D721Med (cell line): ENCODE data around the gene SCUBE3.

ENCODE experiments used
- DNase-seq: peaks from one replicate; pipeline ENCODE4 v3.0.0; 2011; ENCODE audit warnings: low spot score; ENCODE audit not compliant: insufficient read length
- FAIRE-seq: peaks from 2 replicates; lab custom pipeline; 2011; peaks lifted over from hg19 to GRCh38; lab: Jason Lieb, UNC
- CTCF ChIP-seq: IDR thresholded peaks from 2 replicates; pipeline ENCODE4 v1.5.1; 2012; ENCODE audit warnings: mild to moderate bottlenecking, control low read depth; ENCODE audit not compliant: insufficient read depth; ENCODE audit errors: missing control alignments

Gene SCUBE3

DNA sequence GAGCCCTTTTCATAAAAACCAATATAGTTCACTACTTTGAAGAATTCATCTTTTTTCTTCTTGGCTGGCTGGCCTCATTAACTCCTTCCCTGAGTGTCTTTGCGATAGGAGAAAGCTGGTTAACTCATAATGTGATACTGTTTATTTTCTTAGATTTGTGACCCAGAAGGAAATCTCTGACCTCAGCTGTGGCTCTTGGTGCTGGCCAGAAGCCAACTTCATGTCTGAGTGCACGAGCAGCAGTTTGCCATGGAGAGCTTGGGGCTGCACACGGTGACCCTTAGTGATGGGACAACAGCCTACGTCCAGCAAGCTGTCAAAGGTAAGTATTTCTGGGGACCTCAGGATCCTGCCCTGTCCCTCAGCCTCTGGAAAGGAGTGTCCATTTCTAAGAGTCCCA lies 67.1 kb downstream of the SCUBE3 start:
- FAIRE-seq = no peak
- TF ChIP-seq CTCF = no peak
- DNase-seq = no peak

DNA sequence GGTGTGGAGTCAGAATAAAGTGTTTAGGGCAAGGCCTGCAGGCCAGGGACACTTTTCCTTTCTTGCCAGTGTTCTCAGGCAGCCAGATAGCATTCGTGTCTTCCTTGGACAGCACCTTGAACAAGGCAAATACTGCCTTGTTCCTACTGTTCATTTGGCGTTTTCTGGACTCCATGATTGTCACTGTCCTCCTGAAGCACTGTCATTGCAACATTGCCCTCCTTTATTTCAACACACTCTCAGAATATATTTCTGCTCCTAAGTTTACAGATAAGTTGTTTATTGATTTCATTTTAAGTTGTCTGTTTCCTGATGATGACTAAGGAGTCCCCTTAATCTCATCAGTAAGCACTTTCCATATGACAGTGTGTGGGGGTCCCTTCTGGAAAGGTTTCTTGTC lies 68.7 kb downstream of the SCUBE3 start:
- DNase-seq = no peak
- no peak for TF ChIP-seq CTCF
- no peak for FAIRE-seq

DNA sequence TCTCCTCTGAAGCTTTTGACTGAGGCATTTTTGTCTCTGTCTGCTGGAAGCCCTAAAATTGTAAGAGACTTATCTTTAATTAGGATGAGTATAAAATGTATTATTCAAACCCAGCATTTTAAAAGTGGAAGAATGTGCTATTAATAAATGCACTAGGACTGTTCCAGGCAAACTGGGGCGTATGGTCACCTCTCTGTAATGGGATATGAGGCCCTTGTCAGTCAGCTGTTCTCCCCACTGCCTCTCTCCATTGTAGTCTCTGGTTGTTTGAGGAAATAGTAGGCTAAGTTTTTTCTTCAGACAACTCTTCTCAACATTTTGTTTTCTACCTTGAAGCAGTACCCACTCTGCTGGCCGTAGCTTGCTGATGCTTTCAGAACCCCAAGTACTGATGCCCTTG lies 69.6 kb downstream of the SCUBE3 start:
- DNase-seq (no peak), FAIRE-seq (no peak)
- no peak for TF ChIP-seq CTCF

GRCh38 chr6:35287671-35288396 lies 74.1 kb downstream of the SCUBE3 start:
- TF ChIP-seq CTCF = no peak
- FAIRE-seq (no peak), DNase-seq (no peak)

- TF ChIP-seq CTCF = no peak
Observed at GRCh38 chr6:35288834-35289233, 75.1 kb downstream of the SCUBE3 start.

GRCh38 chr6:35291491-35291890 lies 77.7 kb downstream of the SCUBE3 start:
- FAIRE-seq (no peak), DNase-seq (no peak)
- TF ChIP-seq CTCF = no peak

More at GRCh38 chr6:35288834-35289233, 75.1 kb downstream of the SCUBE3 start:
- DNase-seq = no peak
- FAIRE-seq = no peak

DNA sequence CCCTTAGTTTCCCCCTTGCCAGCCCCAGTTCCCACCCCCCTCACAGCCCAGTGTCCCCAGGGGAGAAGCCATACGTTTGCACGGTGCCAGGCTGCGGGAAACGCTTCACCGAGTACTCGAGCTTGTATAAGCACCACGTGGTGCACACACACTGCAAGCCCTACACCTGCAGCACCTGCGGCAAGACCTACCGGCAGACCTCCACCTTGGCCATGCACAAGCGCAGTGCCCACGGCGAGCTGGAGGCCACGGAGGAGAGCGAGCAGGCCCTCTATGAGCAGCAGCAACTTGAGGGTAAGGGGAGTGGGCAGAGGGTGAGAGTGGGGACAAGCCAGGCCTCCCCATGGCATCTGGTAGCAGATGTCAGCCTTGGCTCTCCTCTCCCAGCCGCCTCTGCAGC lies 78.7 kb downstream of the SCUBE3 start:
- no peak for DNase-seq

More for the DNA sequence above, 78.7 kb downstream of the SCUBE3 start:
- FAIRE-seq = no peak
- TF ChIP-seq CTCF = no peak
